ENCODE results near the gene AFF3. TPM values are rescaled to one million over a fixed set of nuclear protein-coding genes. Genes with fewer than 3 reads are reported as not detected.

The AFF3 gene
- total and polyA plus RNA-seq, 2 of the 8 experiments (the other 6 are each of a cell fraction or from before 2014, with no cell fraction given), result 0.27 to 3.0 TPM

DNA sequence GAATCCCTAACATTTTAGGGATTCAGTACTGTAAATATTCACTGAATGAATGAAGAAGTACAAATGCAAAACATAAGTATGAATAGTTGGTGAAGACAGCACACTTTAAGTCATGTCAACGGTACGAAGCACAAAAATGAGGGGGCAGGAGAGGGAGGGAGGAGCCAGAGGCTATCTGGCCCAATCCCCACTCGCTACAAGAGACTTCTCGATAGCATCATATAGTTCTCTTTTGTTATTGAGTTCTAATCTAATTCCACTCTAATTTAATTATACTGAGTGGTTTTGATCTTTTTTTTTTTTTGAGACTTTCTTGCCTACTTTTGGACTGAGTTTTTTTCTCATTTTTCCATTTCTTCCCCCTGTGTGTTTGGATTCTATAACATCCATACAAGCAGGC, 500.4 kb downstream of the AFF3 start:
- no peak overlapping the region for H2AK5ac ChIP-seq (ENCODE audit: low read depth, low read length)
- H2BK20ac ChIP-seq (ENCODE audit: low read length), result no peak overlapping the region
- no peak overlapping the region for H3K4me3 ChIP-seq (ENCODE audit: extremely low read depth in 1 of 4, insufficient read depth in 2 of 4, low read depth in 3 of 4, low read length in 4 of 4)
- H3K23me2 ChIP-seq (ENCODE audit: low read depth, low read length), result no peaks in the 10 kb centered on the region
- H3K56ac ChIP-seq (replicated peaks; ENCODE audit: insufficient read length, low read depth, low read length), result no peak overlapping the region
- no peak for DNase-seq (ENCODE audit: low read depth in 1 of 2, low spot score in 2 of 2)
- H3K79me2 ChIP-seq (ENCODE audit: control insufficient read depth in 1 of 2, insufficient read depth in 2 of 2, low read length in 2 of 2), result no peaks in the 10 kb centered on the region
- no peak overlapping the region for H2BK12ac ChIP-seq (ENCODE audit: low read depth, low read length)
- no peaks in the 10 kb centered on the region for H3K79me1 ChIP-seq (ENCODE audit: low read depth, low read length)
- H3K36me3 ChIP-seq (ENCODE audit: control insufficient read depth in 2 of 4, insufficient read depth in 4 of 4, low read length in 3 of 4), result no peaks in the 10 kb centered on the region
- no peak overlapping the region for H3K23ac ChIP-seq (ENCODE audit: insufficient read length)
- no peaks in the 10 kb centered on the region for H4K20me1 ChIP-seq (replicated peaks in 1 of 2; ENCODE audit: control insufficient read depth in 1 of 2, insufficient read depth in 2 of 2, low read length in 2 of 2)
- no peak for FAIRE-seq
- no peak overlapping the region for H3K9ac ChIP-seq (replicated peaks in 1 of 4; ENCODE audit: extremely low read depth in 1 of 4, low read depth in 3 of 4, low read length in 3 of 4)
- H2AFZ ChIP-seq (ENCODE audit: low read length), result no peak overlapping the region
- no peak overlapping the region for H3K18ac ChIP-seq (ENCODE audit: extremely low read depth, low read length)
- H3K4ac ChIP-seq (replicated peaks; ENCODE audit: insufficient read length, low read depth, low read length), result no peak overlapping the region
- 95% methylated on average over 4 of the region's 4 CpGs; no CpG with 5 or more reads in 1 of the 2 experiments for WGBS, 2 experiments (ENCODE audit: extremely low coverage in 1 of 2, insufficient coverage in 1 of 2, insufficient read length in 1 of 2, insufficient replicate concordance in 2 of 2, low coverage in 1 of 2, low lambda C conversion rate in 2 of 2, missing lambda C conversion rate in 1 of 2)
- H4K91ac ChIP-seq (replicated peaks; ENCODE audit: insufficient read length, low read length), result no peak overlapping the region
- H2BK15ac ChIP-seq (ENCODE audit: low read length), result no peak overlapping the region
- H3K27ac ChIP-seq (ENCODE audit: low read depth, low read length), result no peak overlapping the region
- no peak overlapping the region for H2BK5ac ChIP-seq (ENCODE audit: low read depth, low read length)
- H4K5ac ChIP-seq (ENCODE audit: insufficient read length, low read depth, low read length), result no peak overlapping the region
- ChIA-PET CTCF (ENCODE audit: partially characterized antibody) (no interaction called here), POLR2A (ENCODE audit: partially characterized antibody) (no interaction called here)
- no peak overlapping the region for H3K4me2 ChIP-seq (ENCODE audit: insufficient read depth in 1 of 2, low read depth in 2 of 2, low read length in 2 of 2)
- no peaks in the 10 kb centered on the region for H3K27me3 ChIP-seq (replicated peaks in 1 of 4; ENCODE audit: control insufficient read depth in 3 of 4, extremely low read depth in 1 of 4, insufficient read depth in 3 of 4, low read length in 3 of 4)
- H4K8ac ChIP-seq (ENCODE audit: extremely low read depth, insufficient read depth, low read length), result no peak overlapping the region
- no peak overlapping the region for H3K14ac ChIP-seq (ENCODE audit: insufficient read length)
- H2BK120ac ChIP-seq (replicated peaks; ENCODE audit: low read depth, low read length), result no peak overlapping the region
- H3K9me3 ChIP-seq (ENCODE audit: insufficient read depth in 2 of 2, low read depth in 1 of 2, low read length in 1 of 2), result no peaks in the 10 kb centered on the region
- H3K4me1 ChIP-seq (replicated peaks in 1 of 4; ENCODE audit: control insufficient read depth in 3 of 4, insufficient read depth in 4 of 4, low read length in 3 of 4), result no peaks in the 10 kb centered on the region
- TF ChIP-seq RFX5 (IDR thresholded peaks at IDR 0.05; ENCODE audit: borderline replicate concordance, low read depth, low read length) (no peak), CBX8 (IDR thresholded peaks at IDR 0.05; ENCODE audit: borderline replicate concordance, low read depth, low read length) (no peak), SAP30 (IDR thresholded peaks at IDR 0.05; ENCODE audit: insufficient read depth, insufficient replicate concordance, low read length) (no peak), TEAD4 (IDR thresholded peaks at IDR 0.05; ENCODE audit: low read depth, low read length) (no peak), SIN3A (conservative IDR thresholded peaks at IDR 0.05 in 1 of 2, IDR thresholded peaks at IDR 0.05 in 1 of 2; ENCODE audit: low read depth in 1 of 2, low read length in 2 of 2) (no peak)
- TF ChIP-seq, protein P1, sequence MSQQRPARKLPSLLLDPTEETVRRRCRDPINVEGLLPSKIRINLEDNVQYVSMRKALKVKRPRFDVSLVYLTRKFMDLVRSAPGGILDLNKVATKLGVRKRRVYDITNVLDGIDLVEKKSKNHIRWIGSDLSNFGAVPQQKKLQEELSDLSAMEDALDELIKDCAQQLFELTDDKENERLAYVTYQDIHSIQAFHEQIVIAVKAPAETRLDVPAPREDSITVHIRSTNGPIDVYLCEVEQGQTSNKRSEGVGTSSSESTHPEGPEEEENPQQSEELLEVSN (IDR thresholded peaks at IDR 0.05), result no peak
